Loucy (cell line): Measurements from ENCODE around the gene MT4.

ENCODE experiments used
- EZH2phosphoT487 ChIP-seq: fragments of 200-600 bp; IDR thresholded peaks from 2 replicates; pipeline ENCODE4 v1.6.1; 2018; ENCODE audit warnings: antibody characterized with exemption, mild to moderate bottlenecking, moderate library complexity, borderline replicate concordance
- TF ChIP-seq, protein P1 (sequence below): fragments of 200-600 bp; sonication (generic); conservative IDR thresholded peaks from 2 replicates; pipeline ENCODE4 v1.5.1; 2014; ENCODE audit warnings: mild to moderate bottlenecking, antibody characterized with exemption, low read length

- TF ChIP-seq, protein P1, sequence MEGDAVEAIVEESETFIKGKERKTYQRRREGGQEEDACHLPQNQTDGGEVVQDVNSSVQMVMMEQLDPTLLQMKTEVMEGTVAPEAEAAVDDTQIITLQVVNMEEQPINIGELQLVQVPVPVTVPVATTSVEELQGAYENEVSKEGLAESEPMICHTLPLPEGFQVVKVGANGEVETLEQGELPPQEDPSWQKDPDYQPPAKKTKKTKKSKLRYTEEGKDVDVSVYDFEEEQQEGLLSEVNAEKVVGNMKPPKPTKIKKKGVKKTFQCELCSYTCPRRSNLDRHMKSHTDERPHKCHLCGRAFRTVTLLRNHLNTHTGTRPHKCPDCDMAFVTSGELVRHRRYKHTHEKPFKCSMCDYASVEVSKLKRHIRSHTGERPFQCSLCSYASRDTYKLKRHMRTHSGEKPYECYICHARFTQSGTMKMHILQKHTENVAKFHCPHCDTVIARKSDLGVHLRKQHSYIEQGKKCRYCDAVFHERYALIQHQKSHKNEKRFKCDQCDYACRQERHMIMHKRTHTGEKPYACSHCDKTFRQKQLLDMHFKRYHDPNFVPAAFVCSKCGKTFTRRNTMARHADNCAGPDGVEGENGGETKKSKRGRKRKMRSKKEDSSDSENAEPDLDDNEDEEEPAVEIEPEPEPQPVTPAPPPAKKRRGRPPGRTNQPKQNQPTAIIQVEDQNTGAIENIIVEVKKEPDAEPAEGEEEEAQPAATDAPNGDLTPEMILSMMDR: peak; percentile 85
- TF ChIP-seq EZH2phosphoT487: no peak
These were observed 35.6 kb downstream of the MT4 start for GRCh38 chr16:56600398-56600999.
